ENCODE data around the gene SLC4A11.

The SLC4A11 gene

GRCh38 chr20:3180319-3180718 is 58.7 kb downstream of the SLC4A11 start:
- no peaks in the 10 kb centered on the region for H3K36me3 ChIP-seq (replicated peaks; ENCODE audit: low read depth, low read length)
- no peaks in the 10 kb centered on the region for H3K4me1 ChIP-seq (ENCODE audit: low read length)
- H3K9ac ChIP-seq (ENCODE audit: low read length), result no peak overlapping the region
- no peak overlapping the region for H3K4me3 ChIP-seq (ENCODE audit: low read length)
- no peak overlapping the region for H2AFZ ChIP-seq (ENCODE audit: low read depth, low read length)
- no peak overlapping the region for H3K27ac ChIP-seq (ENCODE audit: low read length)
- no peak for TF ChIP-seq CTCF (IDR thresholded peaks at IDR 0.05; ENCODE audit: low read depth, low read length)
- no peaks in the 10 kb centered on the region for H4K20me1 ChIP-seq (ENCODE audit: insufficient read depth, low read length)
- no peaks in the 10 kb centered on the region for H3K79me2 ChIP-seq (ENCODE audit: low read length)
- no peaks in the 10 kb centered on the region for H3K27me3 ChIP-seq (ENCODE audit: low read depth, low read length)
- no peak overlapping the region for H3K4me2 ChIP-seq (ENCODE audit: low read length)
- H3K9me3 ChIP-seq (ENCODE audit: insufficient read depth, low read length), result no peaks in the 10 kb centered on the region

- H2AFZ ChIP-seq (ENCODE audit: low read depth, low read length), result no peak overlapping the region
- TF ChIP-seq EZH2phosphoT487 (IDR thresholded peaks at IDR 0.05; ENCODE audit: low read depth), result no peak
- no peak for TF ChIP-seq CTCF (IDR thresholded peaks at IDR 0.05; ENCODE audit: low read depth, low read length)
- H3K36me3 ChIP-seq (replicated peaks; ENCODE audit: low read depth, low read length), result no peaks in the 10 kb centered on the region
- H4K20me1 ChIP-seq (ENCODE audit: insufficient read depth, low read length), result no peaks in the 10 kb centered on the region
- no peak overlapping the region for H3K4me3 ChIP-seq (ENCODE audit: low read length)
- H3K9me3 ChIP-seq (ENCODE audit: insufficient read depth, low read length), result no peaks in the 10 kb centered on the region
- H3K27me3 ChIP-seq (ENCODE audit: low read depth, low read length), result no peaks in the 10 kb centered on the region
- H3K4me2 ChIP-seq (ENCODE audit: low read length), result no peak overlapping the region
- no peaks in the 10 kb centered on the region for H3K79me2 ChIP-seq (ENCODE audit: low read length)
- 0 out of 2 replicates have a peak, but pooled peaks cover 5% of the 10 kb centered on the region for H3K4me1 ChIP-seq (ENCODE audit: low read length)
- no peak overlapping the region for H3K27ac ChIP-seq (ENCODE audit: low read length)
- no peak overlapping the region for H3K9ac ChIP-seq (ENCODE audit: low read length)
These were observed 61.1 kb downstream of the SLC4A11 start for GRCh38 chr20:3177746-3178485.
